ENCODE measurements around the gene NKD2.

DNA sequence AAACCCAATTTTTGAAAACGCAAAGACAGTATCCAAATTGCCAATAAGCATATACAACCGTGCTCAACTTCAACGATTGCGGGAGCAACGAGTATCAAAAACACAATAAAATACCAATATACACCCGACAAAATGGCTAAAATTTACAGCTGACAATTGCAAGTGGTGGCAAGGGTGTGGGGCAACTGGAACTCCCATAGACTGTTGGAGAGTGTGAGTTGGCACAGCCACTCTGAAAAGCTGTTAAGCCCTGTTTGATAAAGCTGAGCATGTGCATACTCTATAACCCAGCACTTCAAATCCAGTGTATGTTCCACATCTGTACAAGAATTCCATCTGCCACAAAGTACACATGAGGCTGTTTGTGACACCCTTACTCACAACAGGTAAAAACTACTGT, 20.3 kb upstream of the NKD2 start:
- no peak for TF ChIP-seq REST (IDR thresholded peaks at IDR 0.05; ENCODE audit: insufficient read depth in 1 of 2, low read depth in 2 of 2, low read length in 1 of 2)
- TF ChIP-seq, protein P1, sequence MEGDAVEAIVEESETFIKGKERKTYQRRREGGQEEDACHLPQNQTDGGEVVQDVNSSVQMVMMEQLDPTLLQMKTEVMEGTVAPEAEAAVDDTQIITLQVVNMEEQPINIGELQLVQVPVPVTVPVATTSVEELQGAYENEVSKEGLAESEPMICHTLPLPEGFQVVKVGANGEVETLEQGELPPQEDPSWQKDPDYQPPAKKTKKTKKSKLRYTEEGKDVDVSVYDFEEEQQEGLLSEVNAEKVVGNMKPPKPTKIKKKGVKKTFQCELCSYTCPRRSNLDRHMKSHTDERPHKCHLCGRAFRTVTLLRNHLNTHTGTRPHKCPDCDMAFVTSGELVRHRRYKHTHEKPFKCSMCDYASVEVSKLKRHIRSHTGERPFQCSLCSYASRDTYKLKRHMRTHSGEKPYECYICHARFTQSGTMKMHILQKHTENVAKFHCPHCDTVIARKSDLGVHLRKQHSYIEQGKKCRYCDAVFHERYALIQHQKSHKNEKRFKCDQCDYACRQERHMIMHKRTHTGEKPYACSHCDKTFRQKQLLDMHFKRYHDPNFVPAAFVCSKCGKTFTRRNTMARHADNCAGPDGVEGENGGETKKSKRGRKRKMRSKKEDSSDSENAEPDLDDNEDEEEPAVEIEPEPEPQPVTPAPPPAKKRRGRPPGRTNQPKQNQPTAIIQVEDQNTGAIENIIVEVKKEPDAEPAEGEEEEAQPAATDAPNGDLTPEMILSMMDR (IDR thresholded peaks at IDR 0.05), result no peak
- no peak for TF ChIP-seq POLR2AphosphoS5 (IDR thresholded peaks at IDR 0.05; ENCODE audit: low read depth, low read length)
- no peak for TF ChIP-seq TCF7L2 (IDR thresholded peaks at IDR 0.05; ENCODE audit: low read depth, low read length)

All from Panc1 (cell line).